DND-41 (cell line): Measurements from ENCODE around the gene CCDC174.

ENCODE experiments used
- ATAC-seq: fragments of 200-7000 bp; cut with Tn5 transposase; 3 replicates; pipeline ENCODE4 v1.9.1; 2021; ENCODE audit warnings: low read depth; ENCODE audit not compliant: insufficient read depth
- DNase-seq: peaks from one replicate; pipeline ENCODE4 v3.0.0-alpha.2; 2020
- H2AFZ ChIP-seq: 2 replicates; pipeline ENCODE4 v1.6.0; 2012; ENCODE audit warnings: low read depth, low read length
- H3K27ac ChIP-seq: 2 replicates; pipeline ENCODE4 v1.5.1; 2012; ENCODE audit warnings: low read length, inconsistent platforms
- H3K27me3 ChIP-seq: fragments of 200-600 bp; sonication (generic); 2 replicates; pipeline ENCODE4 v1.6.0; 2012; ENCODE audit warnings: low read length, mild to moderate bottlenecking, inconsistent platforms; ENCODE audit not compliant: insufficient read depth, poor library complexity
- H3K36me3 ChIP-seq: 2 replicates; pipeline ENCODE4 v1.5.1; 2012; ENCODE audit warnings: low read length, inconsistent platforms; ENCODE audit not compliant: insufficient read depth
- H3K4me1 ChIP-seq: 2 replicates; pipeline ENCODE4 v1.5.1; 2012; ENCODE audit warnings: mild to moderate bottlenecking, low read length; ENCODE audit not compliant: insufficient read depth
- H3K4me2 ChIP-seq: 2 replicates; pipeline ENCODE4 v1.6.0; 2012; ENCODE audit warnings: mild to moderate bottlenecking, moderate library complexity, low read length, inconsistent platforms; ENCODE audit not compliant: insufficient read depth
- H3K4me3 ChIP-seq, 2 experiments: fragments of 200-600 bp in 1 of 2; shearing (Covaris generic) in 1 of 2; 2 replicates each; pipeline ENCODE4 v1.5.1; 2012 to 2016; ENCODE audit warnings: inconsistent platforms in 2 of 2, low read length in 2 of 2, mild to moderate bottlenecking in 2 of 2, low read depth in 1 of 2, moderate library complexity in 1 of 2
- H3K79me2 ChIP-seq: 2 replicates; pipeline ENCODE4 v1.6.0; 2012; ENCODE audit warnings: low read length, inconsistent platforms; ENCODE audit not compliant: insufficient read depth
- H3K9ac ChIP-seq: 2 replicates; pipeline ENCODE4 v1.6.0; 2012; ENCODE audit warnings: low read depth, mild to moderate bottlenecking, inconsistent platforms, low read length, moderate library complexity
- H3K9me3 ChIP-seq: 2 replicates; pipeline ENCODE4 v1.5.1; 2012; ENCODE audit warnings: low read length, moderate library complexity, mild to moderate bottlenecking, inconsistent platforms; ENCODE audit not compliant: insufficient read depth, severe bottlenecking
- H4K20me1 ChIP-seq: 2 replicates; pipeline ENCODE4 v1.6.0; 2012; ENCODE audit warnings: low read length; ENCODE audit not compliant: insufficient read depth
- EZH2 ChIP-seq: IDR thresholded peaks from 3 replicates; pipeline ENCODE4 v1.6.1; 2012; ENCODE audit warnings: borderline replicate concordance, low read depth, mild to moderate bottlenecking, moderate library complexity, low read length, inconsistent platforms; ENCODE audit not compliant: severe bottlenecking
- TF ChIP-seq, protein P1 (sequence below): IDR thresholded peaks from 2 replicates; pipeline ENCODE4 v1.5.1; 2012; ENCODE audit warnings: borderline replicate concordance, low read length, moderate library complexity, mild to moderate bottlenecking; ENCODE audit not compliant: poor library complexity, severe bottlenecking; ENCODE audit errors: extremely low read depth

Gene CCDC174

DNA sequence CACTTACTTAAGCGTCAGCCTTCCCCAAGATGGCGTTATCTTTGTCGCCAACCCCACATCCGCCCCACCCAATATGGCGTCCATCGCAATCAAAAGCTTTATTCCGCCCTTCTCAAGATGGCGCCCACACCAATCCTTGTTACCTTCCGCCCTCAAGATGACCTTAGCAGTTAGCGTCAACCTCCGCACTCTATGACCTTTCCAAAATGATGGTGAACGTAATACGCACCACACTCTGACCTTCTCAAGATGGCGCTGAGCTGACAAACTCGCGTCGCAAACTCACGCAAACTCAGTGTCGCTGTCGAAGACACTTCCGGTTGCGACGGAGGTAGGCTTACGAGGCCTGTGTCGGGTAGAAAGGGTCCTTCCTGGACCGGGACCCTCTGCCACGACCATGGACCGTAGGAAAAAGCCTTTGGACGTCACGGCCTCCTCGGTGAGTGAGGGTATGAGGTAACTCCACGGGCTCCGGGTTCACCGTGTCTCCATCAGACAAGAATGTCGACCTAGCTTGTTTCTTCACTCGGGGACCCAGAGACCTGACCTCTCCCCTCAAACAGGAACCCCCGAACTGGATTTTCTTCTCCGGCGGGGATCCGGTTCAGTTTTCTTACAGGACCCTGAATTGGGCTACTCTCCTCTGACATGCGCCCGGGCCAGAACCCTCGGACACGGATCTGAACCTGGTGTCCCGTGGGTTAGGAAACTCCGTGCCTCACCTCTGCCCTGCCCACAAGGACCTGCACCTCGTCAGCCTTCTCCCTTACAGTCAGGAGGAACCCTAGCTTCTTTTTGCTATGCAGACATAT lies at the start of gene CCDC174:
CCDC174 (plus strand) TSS at position 323 of the 812 bp plus-strand sequence; CDS start at position 398, 75 bp downstream.
- Histone ChIP-seq H3K79me2 (peaks cover 40% of the 10 kb centered on the region), H3K9ac (peak within 1 kb of the TSS; percentile 91), H3K27me3 (no peaks in the 10 kb centered on the region), H4K20me1 (no peaks in the 10 kb centered on the region), H3K4me1 (peaks cover 34% of the 10 kb centered on the region), H3K9me3 (no peaks in the 10 kb centered on the region), H3K27ac (peak within 1 kb of the TSS; percentile 96), H3K36me3 (peaks cover 25% of the 10 kb centered on the region), H3K4me2 (peak within 1 kb of the TSS; percentile 77), H3K4me3 (peak within 1 kb of the TSS; percentile 88 to 90), H2AFZ (peak within 1 kb of the TSS; percentile 97)
- DNase-seq, result peak; percentile 98
- TF ChIP-seq, protein P1, sequence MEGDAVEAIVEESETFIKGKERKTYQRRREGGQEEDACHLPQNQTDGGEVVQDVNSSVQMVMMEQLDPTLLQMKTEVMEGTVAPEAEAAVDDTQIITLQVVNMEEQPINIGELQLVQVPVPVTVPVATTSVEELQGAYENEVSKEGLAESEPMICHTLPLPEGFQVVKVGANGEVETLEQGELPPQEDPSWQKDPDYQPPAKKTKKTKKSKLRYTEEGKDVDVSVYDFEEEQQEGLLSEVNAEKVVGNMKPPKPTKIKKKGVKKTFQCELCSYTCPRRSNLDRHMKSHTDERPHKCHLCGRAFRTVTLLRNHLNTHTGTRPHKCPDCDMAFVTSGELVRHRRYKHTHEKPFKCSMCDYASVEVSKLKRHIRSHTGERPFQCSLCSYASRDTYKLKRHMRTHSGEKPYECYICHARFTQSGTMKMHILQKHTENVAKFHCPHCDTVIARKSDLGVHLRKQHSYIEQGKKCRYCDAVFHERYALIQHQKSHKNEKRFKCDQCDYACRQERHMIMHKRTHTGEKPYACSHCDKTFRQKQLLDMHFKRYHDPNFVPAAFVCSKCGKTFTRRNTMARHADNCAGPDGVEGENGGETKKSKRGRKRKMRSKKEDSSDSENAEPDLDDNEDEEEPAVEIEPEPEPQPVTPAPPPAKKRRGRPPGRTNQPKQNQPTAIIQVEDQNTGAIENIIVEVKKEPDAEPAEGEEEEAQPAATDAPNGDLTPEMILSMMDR, result no peak
- no peak for TF ChIP-seq EZH2
- ATAC-seq, result peak; percentile 94

DNA sequence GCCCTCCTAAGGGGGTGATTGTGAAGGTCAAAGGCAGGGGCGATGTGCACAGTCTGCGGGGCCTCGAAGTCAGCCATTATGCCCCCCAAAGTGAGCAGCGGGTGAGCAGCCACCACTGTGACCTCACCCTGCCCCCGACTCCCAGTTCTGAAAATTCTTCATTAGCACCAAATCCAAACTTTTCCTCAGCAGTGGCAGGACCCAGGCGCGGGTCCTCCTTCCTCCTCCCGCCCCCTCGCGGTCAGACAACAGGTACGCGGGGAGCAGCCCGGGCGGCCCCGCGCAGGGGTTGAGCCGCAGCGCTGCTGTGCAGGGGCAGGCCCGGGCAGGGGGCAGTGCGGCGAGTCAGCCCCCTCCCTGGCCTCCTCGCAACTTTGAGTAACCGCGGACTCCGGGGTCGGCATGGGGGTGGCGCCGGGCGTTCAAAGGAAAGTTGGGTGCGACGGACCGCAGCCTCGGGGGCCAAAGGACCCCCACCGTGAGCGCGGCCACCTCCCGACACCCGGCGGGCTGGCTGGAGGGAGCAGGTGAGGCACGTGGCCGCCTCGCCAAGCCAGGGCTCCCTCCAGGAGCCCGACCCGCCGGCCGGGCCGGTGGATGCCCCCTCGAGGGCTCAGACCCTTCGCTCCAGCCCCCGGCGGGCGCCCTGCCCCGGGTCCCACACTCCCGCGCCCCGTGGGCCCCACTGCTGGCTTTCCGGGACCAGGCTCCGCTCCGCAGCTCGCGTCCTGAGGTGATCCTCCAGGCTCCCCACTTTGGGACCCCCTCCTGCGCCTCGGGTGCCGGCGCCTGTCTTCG lies 49.4 kb upstream of the CCDC174 start:
- H2AFZ ChIP-seq, result no peak overlapping the region
- no peaks in the 10 kb centered on the region for H3K9me3 ChIP-seq
- no peaks in the 10 kb centered on the region for H3K36me3 ChIP-seq
- no peak overlapping the region for H3K4me2 ChIP-seq
- H3K27me3 ChIP-seq, result no peaks in the 10 kb centered on the region
- no peaks in the 10 kb centered on the region for H3K79me2 ChIP-seq
- TF ChIP-seq, protein P1, result no peak
- TF ChIP-seq EZH2, result no peak
- H3K4me3 ChIP-seq, result no peak overlapping the region
- DNase-seq (no peak), ATAC-seq (no peak)
- H3K9ac ChIP-seq, result no peak overlapping the region
- no peak overlapping the region for H3K27ac ChIP-seq
- H4K20me1 ChIP-seq, result peaks cover 5% of the 10 kb centered on the region; the same call in 1 of the 2 replicates
- H3K4me1 ChIP-seq, result no peaks in the 10 kb centered on the region

DNA sequence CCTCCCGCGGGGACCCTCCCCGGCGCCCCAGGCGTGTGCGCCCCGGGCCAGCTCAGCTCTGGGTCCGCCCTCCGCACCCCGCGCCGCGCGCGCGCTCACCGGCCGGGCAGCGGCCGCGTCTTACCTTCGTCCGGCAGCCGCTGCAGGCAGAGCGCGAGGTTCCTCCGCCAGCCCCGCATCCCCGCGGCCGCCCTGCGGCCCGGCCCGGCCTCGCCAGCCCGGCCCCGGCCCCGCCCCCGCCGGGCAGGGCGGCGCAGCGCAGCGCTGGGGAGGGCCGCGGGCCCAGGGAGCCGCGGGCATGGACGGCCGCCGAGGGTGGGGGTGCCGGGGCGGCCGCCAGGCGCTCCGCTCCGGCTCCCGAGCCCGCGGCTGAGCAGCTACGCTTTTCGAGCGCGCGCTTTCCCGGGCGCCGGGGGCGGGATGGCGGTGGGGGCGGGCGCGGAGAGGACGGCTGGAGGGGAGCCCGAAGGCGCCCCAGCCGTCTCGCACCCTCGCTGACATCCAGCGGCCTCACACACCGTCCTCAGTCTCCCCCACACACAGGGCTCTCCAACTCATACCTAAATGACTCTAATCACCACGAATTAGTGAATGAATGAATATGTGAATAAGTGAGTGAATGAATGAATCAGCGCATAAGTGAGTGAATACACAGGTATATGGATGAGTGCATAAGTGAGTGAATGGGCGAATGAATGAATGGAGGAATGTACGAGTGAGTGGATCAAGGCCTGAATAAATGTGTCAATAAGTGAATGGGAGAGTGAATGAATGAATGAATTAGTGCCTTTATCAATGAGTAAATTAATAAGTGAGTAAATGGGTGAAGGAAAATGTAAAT lies 48.5 kb upstream of the CCDC174 start:
- Histone ChIP-seq H3K79me2 (no peaks in the 10 kb centered on the region), H3K27me3 (peaks cover 1% of the 10 kb centered on the region), H2AFZ (no peak overlapping the region), H3K4me2 (no peak overlapping the region), H3K9me3 (no peaks in the 10 kb centered on the region), H3K4me3 (no peak overlapping the region), H4K20me1 (peaks cover 4% of the 10 kb centered on the region; the same call in 1 of the 2 replicates), H3K4me1 (no peaks in the 10 kb centered on the region), H3K36me3 (no peaks in the 10 kb centered on the region), H3K9ac (no peak overlapping the region), H3K27ac (no peak overlapping the region)
- ATAC-seq (no peak), DNase-seq (no peak)
- TF ChIP-seq, protein P1, result no peak
- no peak for TF ChIP-seq EZH2
